Calu3 (cell line): ENCODE measurements around the gene ATP8A1. TPM values are rescaled to one million over a fixed set of nuclear protein-coding genes. Genes with fewer than 3 reads are reported as not detected.
"Not testable (repeated sequence)": the region's sequence is repeated elsewhere in the genome, so short reads cannot be mapped to it uniquely, and the experiment has no call there.

ENCODE experiments used
- BruUV-seq: library from RNA; stranded (reverse); fragments of 400-500 nt; replicated peaks from 2 replicates; lab custom pipeline; 2021; lab: Mats Ljungman, UMichigan
- CTCF ChIA-PET: fragments of 300-600 bp; sonication (Branson Sonifier 250); formaldehyde crosslinking; loops from one replicate; lab custom pipeline; 2022; ENCODE audit warnings: antibody characterized with exemption; lab: Charles Lee
- DNase-seq: peaks from one replicate; pipeline ENCODE4 v3.0.0; 2022
- H3K27ac Mint-ChIP-seq: one replicate; pipeline ENCODE4 v1.8.0; 2022; ENCODE audit warnings: mixed read lengths; ENCODE audit not compliant: unreplicated experiment
- H3K27me3 Mint-ChIP-seq: one replicate; pipeline ENCODE4 v1.8.0; 2022; ENCODE audit warnings: mixed read lengths; ENCODE audit not compliant: unreplicated experiment
- H3K36me3 Mint-ChIP-seq: one replicate; pipeline ENCODE4 v1.8.0; 2022; ENCODE audit warnings: mild to moderate bottlenecking, moderate library complexity, mixed read lengths; ENCODE audit not compliant: insufficient read depth, unreplicated experiment
- H3K4me1 Mint-ChIP-seq: one replicate; pipeline ENCODE4 v1.8.0; 2022; ENCODE audit warnings: mild to moderate bottlenecking, low read depth, mixed read lengths; ENCODE audit not compliant: unreplicated experiment
- H3K4me3 Mint-ChIP-seq: one replicate; pipeline ENCODE4 v1.8.0; 2022; ENCODE audit warnings: mild to moderate bottlenecking, low read depth, moderate library complexity, mixed read lengths; ENCODE audit not compliant: unreplicated experiment
- H3K9me3 Mint-ChIP-seq: one replicate; pipeline ENCODE4 v1.8.0; 2022; ENCODE audit warnings: low read depth, mixed read lengths; ENCODE audit not compliant: unreplicated experiment
- intact Hi-C: fragments of 100-400 bp; cut with micrococcal nuclease; formaldehyde crosslinking; loops from one replicate; pipeline ENCODE4 v1.10.0; 2022; ENCODE audit not compliant: unreplicated experiment
- total RNA-seq: library from RNA; stranded (reverse); gene quantifications from 2 replicates; pipeline ENCODE4 v1.2.3, GENCODE V29; 2022
- TF ChIP-seq, protein P1 (sequence below): fragments of 200-600 bp; IDR thresholded peaks from one replicate; pipeline ENCODE4 v1.8.0; 2022; ENCODE audit warnings: antibody characterized with exemption; ENCODE audit not compliant: unreplicated experiment

The ATP8A1 gene
- total RNA-seq, 1 experiment from 2014 or later = 0.76 TPM

GRCh38 chr4:42488554-42488953 lies 168.4 kb downstream of the ATP8A1 start:
- no peak overlapping the region for H3K4me3 Mint-ChIP-seq
- CTCF ChIA-PET = no interaction called here
- H3K4me1 Mint-ChIP-seq = no peaks in the 10 kb centered on the region
- TF ChIP-seq, protein P1, sequence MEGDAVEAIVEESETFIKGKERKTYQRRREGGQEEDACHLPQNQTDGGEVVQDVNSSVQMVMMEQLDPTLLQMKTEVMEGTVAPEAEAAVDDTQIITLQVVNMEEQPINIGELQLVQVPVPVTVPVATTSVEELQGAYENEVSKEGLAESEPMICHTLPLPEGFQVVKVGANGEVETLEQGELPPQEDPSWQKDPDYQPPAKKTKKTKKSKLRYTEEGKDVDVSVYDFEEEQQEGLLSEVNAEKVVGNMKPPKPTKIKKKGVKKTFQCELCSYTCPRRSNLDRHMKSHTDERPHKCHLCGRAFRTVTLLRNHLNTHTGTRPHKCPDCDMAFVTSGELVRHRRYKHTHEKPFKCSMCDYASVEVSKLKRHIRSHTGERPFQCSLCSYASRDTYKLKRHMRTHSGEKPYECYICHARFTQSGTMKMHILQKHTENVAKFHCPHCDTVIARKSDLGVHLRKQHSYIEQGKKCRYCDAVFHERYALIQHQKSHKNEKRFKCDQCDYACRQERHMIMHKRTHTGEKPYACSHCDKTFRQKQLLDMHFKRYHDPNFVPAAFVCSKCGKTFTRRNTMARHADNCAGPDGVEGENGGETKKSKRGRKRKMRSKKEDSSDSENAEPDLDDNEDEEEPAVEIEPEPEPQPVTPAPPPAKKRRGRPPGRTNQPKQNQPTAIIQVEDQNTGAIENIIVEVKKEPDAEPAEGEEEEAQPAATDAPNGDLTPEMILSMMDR = no peak
- no TSS peak for BruUV-seq
- DNase-seq = no peak
- intact Hi-C loops = no loop called here
- H3K9me3 Mint-ChIP-seq = no peaks in the 10 kb centered on the region
- no peaks in the 10 kb centered on the region for H3K36me3 Mint-ChIP-seq
- no peak overlapping the region for H3K27ac Mint-ChIP-seq
- no peaks in the 10 kb centered on the region for H3K27me3 Mint-ChIP-seq

- H3K4me3 Mint-ChIP-seq = no peak overlapping the region
- no peaks in the 10 kb centered on the region for H3K4me1 Mint-ChIP-seq
- DNase-seq = no peak
- H3K27ac Mint-ChIP-seq = no peak overlapping the region
- CTCF ChIA-PET = interaction anchor here (0.6 kb wide), 1 partner anchor 637 kb away, joined by 3 read pairs; no protein-coding TSS in a partner anchor
- H3K9me3 Mint-ChIP-seq = no peaks in the 10 kb centered on the region
- BruUV-seq = no TSS peak
- intact Hi-C loops = no loop called here
- peaks cover under 1% of the 10 kb centered on the region for H3K27me3 Mint-ChIP-seq
- TF ChIP-seq, protein P1 = no peak
- H3K36me3 Mint-ChIP-seq = no peaks in the 10 kb centered on the region
Observed at GRCh38 chr4:42488114-42488513, 168.8 kb downstream of the ATP8A1 start.

DNA sequence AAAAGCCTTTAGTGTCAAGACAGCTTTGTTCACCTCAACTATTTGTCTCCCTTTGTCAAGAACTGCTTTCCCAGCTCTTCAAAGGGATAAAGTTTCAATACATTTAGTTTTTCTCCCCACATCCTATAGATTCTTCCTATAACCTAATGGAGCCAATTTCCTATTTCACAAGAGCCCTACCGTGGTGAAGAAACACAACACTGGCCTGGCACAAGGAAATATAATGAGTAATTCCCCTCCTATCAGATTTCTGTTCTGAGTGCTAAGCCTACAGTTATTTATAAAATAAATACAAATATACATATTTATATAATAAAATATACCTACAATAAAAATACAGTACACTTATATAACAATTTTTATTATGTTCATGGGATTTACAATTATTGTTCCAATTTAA lies 169.7 kb downstream of the ATP8A1 start:
- CTCF ChIA-PET = no interaction called here
- Mint-ChIP-seq H3K9me3 (no peaks in the 10 kb centered on the region), H3K27ac (no peak overlapping the region), H3K4me3 (no peak overlapping the region), H3K27me3 (peaks cover 8% of the 10 kb centered on the region), H3K4me1 (no peaks in the 10 kb centered on the region), H3K36me3 (no peaks in the 10 kb centered on the region)
- BruUV-seq = no TSS peak
- intact Hi-C loops = no loop called here
- TF ChIP-seq, protein P1 = no peak
- DNase-seq = no peak

DNA sequence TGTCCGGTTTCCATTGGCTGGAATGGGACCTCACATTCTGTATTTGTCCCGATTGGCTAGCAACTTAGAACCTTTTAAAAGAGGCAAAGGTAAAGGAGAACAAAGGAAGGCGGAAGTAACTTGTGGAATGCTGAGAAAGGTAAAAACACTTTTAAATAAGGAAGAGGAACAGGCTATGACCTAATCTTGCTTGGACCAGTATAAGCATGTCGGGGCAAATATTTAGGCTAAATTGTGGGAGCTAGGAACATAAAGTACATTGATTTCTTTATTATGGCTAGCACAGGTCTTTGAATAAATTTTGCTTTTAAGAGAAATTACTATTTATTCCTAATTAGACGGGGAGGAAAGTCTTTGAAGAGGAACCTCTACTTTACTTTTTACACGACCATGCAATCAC lies 170.7 kb downstream of the ATP8A1 start:
- DNase-seq, intact Hi-C loops, H3K36me3 Mint-ChIP-seq, BruUV-seq, H3K27me3 Mint-ChIP-seq, H3K9me3 Mint-ChIP-seq, CTCF ChIA-PET, H3K4me3 Mint-ChIP-seq, H3K27ac Mint-ChIP-seq, H3K4me1 Mint-ChIP-seq: not testable (repeated sequence)

- no peak for DNase-seq
- intact Hi-C loops = no loop called here
- no TSS peak for BruUV-seq
- Mint-ChIP-seq H3K27me3 (peaks cover 8% of the 10 kb centered on the region), H3K4me1 (no peaks in the 10 kb centered on the region), H3K4me3 (no peak overlapping the region), H3K36me3 (no peaks in the 10 kb centered on the region), H3K9me3 (no peaks in the 10 kb centered on the region), H3K27ac (no peak overlapping the region)
- CTCF ChIA-PET = no interaction called here
- TF ChIP-seq, protein P1 = no peak
Observed at GRCh38 chr4:42484630-42485029, 172.3 kb downstream of the ATP8A1 start.
